ENCODE data around the gene EFHC2.

EFHC2 gene

DNA sequence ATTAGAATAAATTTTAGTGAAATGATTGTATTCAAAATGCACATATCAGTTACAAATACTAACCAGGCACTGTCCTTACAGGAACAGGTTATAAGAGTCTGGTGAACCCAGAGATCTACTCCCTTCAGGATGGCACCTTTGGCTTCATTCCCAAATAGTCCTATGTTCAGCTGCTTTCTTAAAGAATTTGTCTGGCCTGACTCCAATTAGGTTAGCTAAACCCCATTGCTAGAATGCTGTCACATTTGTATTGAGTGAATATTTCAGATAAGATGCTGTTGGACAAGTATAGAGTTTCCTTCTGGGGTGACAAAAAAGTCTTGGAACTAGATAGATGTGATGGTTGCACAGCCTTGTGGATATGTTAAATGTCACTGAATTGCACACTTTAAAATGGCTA is 69.4 kb downstream of the EFHC2 start:
- Histone ChIP-seq H3K4me2 (ENCODE audit: low read length) (no peak overlapping the region), H3K79me2 (ENCODE audit: low read length) (no peaks in the 10 kb centered on the region), H3K4me1 (ENCODE audit: low read length) (no peaks in the 10 kb centered on the region), H2AFZ (ENCODE audit: low read depth, low read length) (no peak overlapping the region), H3K27me3 (ENCODE audit: low read depth, low read length) (no peaks in the 10 kb centered on the region), H3K9ac (ENCODE audit: low read length) (no peak overlapping the region), H3K27ac (ENCODE audit: low read length) (no peak overlapping the region), H4K20me1 (ENCODE audit: insufficient read depth, low read length) (no peaks in the 10 kb centered on the region), H3K36me3 (replicated peaks; ENCODE audit: low read depth, low read length) (no peaks in the 10 kb centered on the region), H3K4me3 (ENCODE audit: low read length) (no peak overlapping the region), H3K9me3 (ENCODE audit: insufficient read depth, low read length) (no peaks in the 10 kb centered on the region)
- TF ChIP-seq, protein P1, sequence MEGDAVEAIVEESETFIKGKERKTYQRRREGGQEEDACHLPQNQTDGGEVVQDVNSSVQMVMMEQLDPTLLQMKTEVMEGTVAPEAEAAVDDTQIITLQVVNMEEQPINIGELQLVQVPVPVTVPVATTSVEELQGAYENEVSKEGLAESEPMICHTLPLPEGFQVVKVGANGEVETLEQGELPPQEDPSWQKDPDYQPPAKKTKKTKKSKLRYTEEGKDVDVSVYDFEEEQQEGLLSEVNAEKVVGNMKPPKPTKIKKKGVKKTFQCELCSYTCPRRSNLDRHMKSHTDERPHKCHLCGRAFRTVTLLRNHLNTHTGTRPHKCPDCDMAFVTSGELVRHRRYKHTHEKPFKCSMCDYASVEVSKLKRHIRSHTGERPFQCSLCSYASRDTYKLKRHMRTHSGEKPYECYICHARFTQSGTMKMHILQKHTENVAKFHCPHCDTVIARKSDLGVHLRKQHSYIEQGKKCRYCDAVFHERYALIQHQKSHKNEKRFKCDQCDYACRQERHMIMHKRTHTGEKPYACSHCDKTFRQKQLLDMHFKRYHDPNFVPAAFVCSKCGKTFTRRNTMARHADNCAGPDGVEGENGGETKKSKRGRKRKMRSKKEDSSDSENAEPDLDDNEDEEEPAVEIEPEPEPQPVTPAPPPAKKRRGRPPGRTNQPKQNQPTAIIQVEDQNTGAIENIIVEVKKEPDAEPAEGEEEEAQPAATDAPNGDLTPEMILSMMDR (IDR thresholded peaks at IDR 0.05; ENCODE audit: low read depth, low read length): no peak
- no peak for TF ChIP-seq EZH2phosphoT487 (IDR thresholded peaks at IDR 0.05; ENCODE audit: low read depth)

DNA sequence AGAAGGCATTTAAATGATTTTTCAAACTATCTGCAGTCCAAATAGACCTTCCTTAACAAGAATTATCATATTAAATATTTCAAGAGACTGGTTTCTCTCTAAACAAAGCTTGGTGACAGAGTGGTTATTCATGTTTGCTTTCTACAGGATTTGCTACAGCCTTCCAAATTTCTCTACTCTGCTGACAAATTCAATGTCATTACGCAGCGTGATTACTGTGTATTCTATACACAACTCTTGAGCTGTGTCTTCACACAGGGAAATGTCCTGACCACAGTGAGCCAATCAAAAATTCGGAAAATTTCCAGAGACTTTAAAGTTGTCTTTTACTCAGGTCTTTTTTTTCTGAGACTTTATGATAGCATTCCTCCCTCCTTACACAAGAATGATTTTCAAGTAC is 75.6 kb downstream of the EFHC2 start:
- H3K9ac ChIP-seq (ENCODE audit: low read length): no peak overlapping the region
- H2AFZ ChIP-seq (ENCODE audit: low read depth, low read length): no peak overlapping the region
- no peaks in the 10 kb centered on the region for H4K20me1 ChIP-seq (ENCODE audit: insufficient read depth, low read length)
- H3K4me2 ChIP-seq (ENCODE audit: low read length): no peak overlapping the region
- H3K4me3 ChIP-seq (ENCODE audit: low read length): no peak overlapping the region
- no peaks in the 10 kb centered on the region for H3K27me3 ChIP-seq (ENCODE audit: low read depth, low read length)
- no peaks in the 10 kb centered on the region for H3K79me2 ChIP-seq (ENCODE audit: low read length)
- no peaks in the 10 kb centered on the region for H3K36me3 ChIP-seq (replicated peaks; ENCODE audit: low read depth, low read length)
- H3K4me1 ChIP-seq (ENCODE audit: low read length): no peaks in the 10 kb centered on the region
- TF ChIP-seq, protein P1 (IDR thresholded peaks at IDR 0.05; ENCODE audit: low read depth, low read length): no peak
- TF ChIP-seq EZH2phosphoT487 (IDR thresholded peaks at IDR 0.05; ENCODE audit: low read depth): no peak
- H3K27ac ChIP-seq (ENCODE audit: low read length): no peak overlapping the region
- no peaks in the 10 kb centered on the region for H3K9me3 ChIP-seq (ENCODE audit: insufficient read depth, low read length)

DNA sequence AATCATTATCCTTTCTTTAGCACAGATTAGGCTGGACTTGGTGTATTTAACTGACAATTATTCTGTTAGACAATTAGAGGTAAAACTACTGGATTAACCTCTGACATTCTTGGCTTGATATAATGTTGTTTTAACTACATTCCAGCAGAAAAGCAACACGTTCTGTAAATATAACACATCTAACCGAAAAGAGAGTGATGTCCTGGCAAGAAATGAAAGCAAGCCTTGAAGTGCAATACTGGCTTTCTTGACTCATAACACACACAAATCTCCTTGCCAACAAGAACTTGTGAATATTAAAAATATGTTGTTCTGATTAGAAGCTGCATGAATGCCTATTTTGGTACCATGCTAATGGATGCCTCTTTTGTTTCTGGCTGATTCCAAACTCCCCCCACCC is 76.4 kb downstream of the EFHC2 start:
- Histone ChIP-seq H3K27me3 (ENCODE audit: low read depth, low read length) (no peaks in the 10 kb centered on the region), H3K36me3 (replicated peaks; ENCODE audit: low read depth, low read length) (no peaks in the 10 kb centered on the region), H3K79me2 (ENCODE audit: low read length) (no peaks in the 10 kb centered on the region), H3K4me3 (ENCODE audit: low read length) (no peak overlapping the region), H3K4me1 (ENCODE audit: low read length) (no peaks in the 10 kb centered on the region), H2AFZ (ENCODE audit: low read depth, low read length) (no peak overlapping the region), H3K9me3 (ENCODE audit: insufficient read depth, low read length) (no peaks in the 10 kb centered on the region), H3K9ac (ENCODE audit: low read length) (no peak overlapping the region), H3K4me2 (ENCODE audit: low read length) (no peak overlapping the region), H3K27ac (ENCODE audit: low read length) (no peak overlapping the region), H4K20me1 (ENCODE audit: insufficient read depth, low read length) (no peaks in the 10 kb centered on the region)
- no peak for TF ChIP-seq EZH2phosphoT487 (IDR thresholded peaks at IDR 0.05; ENCODE audit: low read depth)
- TF ChIP-seq, protein P1 (IDR thresholded peaks at IDR 0.05; ENCODE audit: low read depth, low read length): no peak

GRCh38 chrX:44265559-44265958 is 77.9 kb downstream of the EFHC2 start:
- Histone ChIP-seq H4K20me1 (ENCODE audit: insufficient read depth, low read length) (no peaks in the 10 kb centered on the region), H3K9ac (ENCODE audit: low read length) (no peak overlapping the region), H3K4me3 (ENCODE audit: low read length) (no peak overlapping the region), H2AFZ (ENCODE audit: low read depth, low read length) (no peak overlapping the region), H3K27ac (ENCODE audit: low read length) (no peak overlapping the region), H3K4me1 (ENCODE audit: low read length) (no peaks in the 10 kb centered on the region), H3K9me3 (ENCODE audit: insufficient read depth, low read length) (no peaks in the 10 kb centered on the region), H3K36me3 (replicated peaks; ENCODE audit: low read depth, low read length) (no peaks in the 10 kb centered on the region), H3K4me2 (ENCODE audit: low read length) (no peak overlapping the region), H3K79me2 (ENCODE audit: low read length) (no peaks in the 10 kb centered on the region), H3K27me3 (ENCODE audit: low read depth, low read length) (no peaks in the 10 kb centered on the region)
- no peak for TF ChIP-seq EZH2phosphoT487 (IDR thresholded peaks at IDR 0.05; ENCODE audit: low read depth)
- TF ChIP-seq, protein P1 (IDR thresholded peaks at IDR 0.05; ENCODE audit: low read depth, low read length): no peak
